Activated naive CD4-positive, alpha-beta T cell (primary cell): ENCODE results near the gene SEMA6B.
"Not testable (repeated sequence)": the region's sequence is repeated elsewhere in the genome, so short reads cannot be mapped to it uniquely, and the experiment has no call there.

ENCODE experiments used
- DNase-seq, 4 experiments: peaks; one replicate each; lab custom pipeline; 2025; lab: John Stamatoyannopoulos, UW

Gene SEMA6B

GRCh38 chr19:4547303-4548237 is 11.9 kb downstream of the SEMA6B start:
- DNase-seq = no peak

- DNase-seq = no peak
Observed at GRCh38 chr19:4543842-4544647, 15.4 kb downstream of the SEMA6B start.

DNA sequence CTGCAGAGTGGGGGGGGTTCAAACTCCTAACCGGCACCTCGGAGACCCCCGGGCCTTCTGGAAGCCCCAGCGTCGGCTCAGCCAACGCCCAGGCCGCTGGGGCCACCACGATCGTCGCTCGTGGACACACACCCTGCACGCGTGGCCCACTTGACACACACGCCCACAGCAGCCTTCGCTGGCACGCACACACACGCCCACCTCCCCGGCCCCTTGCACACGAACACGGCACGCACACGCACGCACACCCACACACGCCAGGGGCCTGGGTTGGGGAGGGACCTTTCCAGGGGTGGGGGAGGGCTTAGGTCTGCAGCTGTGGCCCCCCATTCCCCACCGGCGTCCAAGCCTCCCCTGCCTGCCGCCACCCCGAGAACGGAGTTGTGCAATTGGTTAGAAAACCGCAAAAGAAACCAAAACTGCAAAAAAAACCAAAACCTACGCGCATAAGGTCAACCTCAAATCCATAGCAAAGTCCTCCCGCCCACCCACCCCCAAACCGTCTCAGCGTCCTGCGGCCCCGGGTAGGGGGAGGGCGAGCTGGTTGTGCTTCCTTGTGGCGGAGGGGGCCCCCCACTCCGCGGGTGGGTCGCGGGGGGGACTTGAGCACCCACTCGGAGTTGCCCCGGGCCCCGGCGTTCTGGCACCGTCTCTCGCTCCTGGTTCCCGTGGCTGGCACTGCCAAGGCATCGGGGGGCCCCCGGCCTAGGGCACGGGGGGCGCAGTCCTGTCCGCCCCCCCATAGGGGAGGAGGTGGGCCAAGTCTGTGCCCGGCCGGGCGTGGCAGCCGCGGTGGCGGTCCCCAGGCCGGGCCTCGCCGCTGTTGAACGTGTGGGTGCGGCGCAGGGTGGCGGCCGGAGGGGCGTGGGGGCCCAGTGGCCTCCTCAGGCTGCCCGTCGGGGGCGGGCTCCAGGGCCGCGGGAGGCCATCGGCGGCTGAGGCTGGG is 16.3 kb downstream of the SEMA6B start:
- DNase-seq = no peak

DNA sequence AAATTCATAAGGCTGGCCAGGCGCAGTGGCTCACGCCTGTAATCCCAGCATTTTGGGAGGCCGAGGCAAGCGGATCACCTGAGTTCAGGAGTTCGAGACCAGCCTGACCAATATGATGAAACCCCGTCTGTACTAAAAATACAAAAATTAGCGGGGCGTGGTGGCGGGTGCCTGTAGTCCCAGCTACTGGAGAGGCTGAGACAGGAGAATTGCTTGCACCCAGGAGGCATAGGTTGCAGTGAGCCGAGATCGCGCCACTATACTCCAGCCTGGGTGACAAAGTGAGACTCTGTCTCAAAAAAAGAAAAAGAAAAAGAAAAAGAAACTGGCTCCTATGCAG is 17.7 kb downstream of the SEMA6B start:
- DNase-seq = not testable (repeated sequence)

DNA sequence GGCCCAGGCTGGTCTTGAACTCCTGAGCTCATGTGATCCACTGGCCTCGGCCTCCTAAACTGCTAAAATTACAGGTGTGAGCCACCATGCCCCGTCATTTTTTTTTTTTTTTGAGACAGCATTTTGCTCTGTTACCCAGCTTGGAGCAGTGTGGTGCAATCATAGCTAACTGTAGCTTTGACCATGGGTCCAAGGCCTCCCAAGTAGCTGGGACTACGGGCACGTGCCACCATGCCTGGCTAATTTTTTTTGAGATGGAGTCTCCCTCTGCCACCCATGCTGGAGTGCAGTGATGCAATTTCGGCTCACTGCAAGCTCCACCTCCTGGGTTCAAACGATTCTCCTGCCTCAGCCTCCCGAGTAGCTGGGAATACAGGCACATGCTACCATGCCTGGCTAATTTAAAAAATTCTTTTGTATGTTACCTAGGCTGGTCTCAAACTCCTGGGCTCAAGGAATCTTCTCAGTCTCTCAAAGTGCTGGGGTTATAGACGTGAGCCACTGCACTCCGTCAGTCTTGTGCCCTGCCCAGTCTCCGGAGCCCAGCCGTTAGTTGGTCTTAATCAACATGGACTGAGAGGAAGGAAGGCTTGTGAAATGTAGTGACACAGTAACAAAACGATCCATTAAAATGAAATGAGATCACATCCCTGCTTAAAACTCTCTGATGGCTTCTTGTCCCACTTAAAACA is 18.2 kb downstream of the SEMA6B start:
- DNase-seq = no peak

- no peak for DNase-seq
Observed at GRCh38 chr19:4539693-4540581, 19.5 kb downstream of the SEMA6B start, which contains the start of gene LRG1. Gene LRG1, minus strand, starts transcription at chr19:4540036. Its CDS starts 23 bp downstream, at chr19:4540013.

DNA sequence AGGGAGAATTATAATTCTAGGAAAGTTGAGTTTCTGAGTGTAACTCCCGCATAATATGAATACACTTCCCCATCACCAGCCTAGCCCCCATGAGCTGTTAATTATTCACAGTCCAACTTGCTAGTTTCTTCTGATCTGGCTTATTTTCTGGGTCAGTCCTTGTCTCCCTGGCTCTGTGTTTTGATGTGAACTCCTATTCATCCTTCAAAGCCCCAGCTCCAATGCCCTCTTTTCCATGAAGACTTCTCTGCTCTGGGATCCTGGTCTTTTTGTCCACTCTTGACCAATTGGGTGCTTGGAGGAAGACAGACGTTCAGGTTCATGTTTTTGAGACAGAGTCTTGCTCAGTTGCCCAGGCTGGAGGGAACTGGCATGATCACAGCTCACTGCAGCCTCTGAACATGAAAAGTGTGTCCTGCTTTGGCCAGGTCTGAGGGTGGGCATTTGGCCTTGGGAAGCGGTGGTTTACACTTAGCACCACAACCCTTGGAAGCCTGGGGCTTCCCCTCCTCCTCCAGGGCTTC is 20.3 kb downstream of the SEMA6B start:
- no peak for DNase-seq

DNA sequence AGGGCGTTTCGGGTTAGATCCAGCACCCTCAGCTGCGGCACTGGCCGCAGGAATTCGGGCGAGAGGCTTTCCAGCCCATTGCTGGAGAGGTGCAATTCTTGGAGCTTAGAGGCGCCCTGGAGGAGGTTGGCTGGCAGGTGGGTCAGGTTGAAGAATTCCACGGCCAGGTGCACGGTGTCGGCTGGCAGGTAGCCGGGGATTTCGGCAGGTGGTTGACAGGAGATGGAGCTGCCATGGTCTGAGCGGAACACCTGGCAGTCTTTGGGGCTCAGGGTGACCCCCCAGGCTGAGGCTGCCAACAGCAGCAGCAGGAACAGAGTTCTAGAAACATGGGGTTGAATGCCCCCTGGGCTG is 20.9 kb downstream of the SEMA6B start:
- DNase-seq = no peak

DNA sequence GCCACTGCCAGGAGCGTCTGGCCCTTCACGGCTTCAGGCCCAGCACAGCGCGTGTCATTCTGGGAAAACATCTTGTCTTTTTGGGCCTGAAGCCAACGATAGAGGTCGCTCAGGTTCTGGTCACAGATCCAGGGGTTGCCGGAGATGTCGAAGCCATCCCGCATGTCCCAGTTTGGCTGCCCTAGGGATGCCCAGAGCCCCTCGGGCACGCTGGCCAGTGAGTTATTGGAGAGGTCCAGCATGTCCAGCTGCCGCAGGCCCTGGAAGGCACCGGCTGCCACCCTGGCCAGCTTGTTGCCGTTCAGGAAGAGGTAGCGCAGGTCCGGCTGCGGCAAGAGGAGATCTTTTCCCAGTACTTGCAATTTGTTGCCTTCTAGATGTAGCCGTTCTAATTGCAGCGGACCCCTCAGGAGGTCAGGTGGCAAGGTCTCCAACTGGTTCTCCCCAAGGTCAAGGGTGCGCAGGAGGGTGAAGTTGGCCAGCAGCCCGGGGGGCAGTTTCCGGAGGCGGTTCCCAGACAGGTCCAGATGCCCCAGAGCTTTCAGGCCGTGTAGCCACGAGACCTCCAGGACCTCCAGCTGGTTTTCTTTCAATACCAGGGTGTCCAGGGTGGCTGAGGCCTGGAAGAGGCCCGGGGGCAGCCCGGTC is 21.4 kb downstream of the SEMA6B start:
- DNase-seq = no peak

DNA sequence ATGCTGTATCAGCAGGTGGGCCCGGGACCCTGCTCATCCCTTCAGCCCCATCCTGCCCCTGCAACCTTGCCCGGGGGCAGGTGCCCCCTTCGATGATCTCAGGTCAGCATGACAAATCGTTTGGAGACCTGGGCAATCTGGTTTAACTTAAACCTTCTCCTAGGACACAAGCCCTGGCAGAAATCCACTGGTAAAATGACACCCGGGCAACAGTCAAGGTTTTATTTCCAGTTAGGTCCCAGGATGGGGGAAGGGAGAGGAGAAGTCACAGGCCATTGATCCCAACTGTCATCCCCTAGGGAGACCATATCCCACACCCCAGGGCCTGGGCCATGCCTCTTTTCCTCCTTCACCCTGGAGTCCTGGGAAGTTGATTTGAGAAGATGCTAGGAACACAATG is 22.7 kb downstream of the SEMA6B start:
- no peak for DNase-seq

DNA sequence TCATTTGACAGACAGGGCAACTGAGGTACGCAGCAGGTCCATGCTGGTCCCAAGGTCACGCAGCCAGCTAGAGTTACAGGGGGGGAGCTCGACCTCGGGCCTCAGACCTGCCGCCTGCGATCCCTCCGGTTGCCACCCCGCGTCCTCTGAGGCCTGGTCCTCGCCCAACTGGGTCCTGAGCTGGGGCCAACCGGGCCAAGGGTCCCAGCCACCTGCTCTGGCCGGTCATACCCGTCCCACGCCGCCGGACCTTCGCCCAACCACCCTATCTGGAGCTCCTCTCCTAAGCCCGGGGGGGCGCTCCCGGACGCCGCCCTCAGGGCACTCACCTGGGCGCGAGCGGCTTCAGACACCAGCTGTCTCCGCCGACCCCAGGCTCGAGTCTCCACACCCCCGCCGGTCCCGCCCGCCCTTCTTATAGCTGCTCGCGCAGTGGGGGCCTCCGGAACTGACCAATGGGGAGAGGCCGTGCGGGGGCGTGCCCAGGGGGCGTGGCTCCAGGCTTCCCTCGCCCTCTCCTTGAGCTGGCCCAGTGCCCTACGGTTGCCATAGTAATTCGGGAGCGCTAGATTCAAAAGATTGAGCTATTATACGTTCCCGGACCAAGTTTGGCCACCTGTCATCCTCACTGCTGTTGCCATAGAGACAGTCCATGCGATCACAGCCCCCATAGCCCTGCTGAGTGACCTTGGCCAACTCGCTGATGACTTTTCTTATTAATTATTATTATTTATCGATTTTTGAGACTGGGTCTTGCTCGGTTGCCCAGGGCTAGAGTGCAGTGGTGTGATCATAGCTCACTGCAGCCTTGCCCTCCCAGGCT is 24.4 kb downstream of the SEMA6B start, which contains the start of gene PLIN5:
Gene PLIN5, minus strand, starts transcription at position 389 of the 823 bp plus-strand sequence. CDS start 1,150 bp downstream, outside the sequence.
- peak in 2 of 4 experiments; percentile 13 to 40 for DNase-seq

DNA sequence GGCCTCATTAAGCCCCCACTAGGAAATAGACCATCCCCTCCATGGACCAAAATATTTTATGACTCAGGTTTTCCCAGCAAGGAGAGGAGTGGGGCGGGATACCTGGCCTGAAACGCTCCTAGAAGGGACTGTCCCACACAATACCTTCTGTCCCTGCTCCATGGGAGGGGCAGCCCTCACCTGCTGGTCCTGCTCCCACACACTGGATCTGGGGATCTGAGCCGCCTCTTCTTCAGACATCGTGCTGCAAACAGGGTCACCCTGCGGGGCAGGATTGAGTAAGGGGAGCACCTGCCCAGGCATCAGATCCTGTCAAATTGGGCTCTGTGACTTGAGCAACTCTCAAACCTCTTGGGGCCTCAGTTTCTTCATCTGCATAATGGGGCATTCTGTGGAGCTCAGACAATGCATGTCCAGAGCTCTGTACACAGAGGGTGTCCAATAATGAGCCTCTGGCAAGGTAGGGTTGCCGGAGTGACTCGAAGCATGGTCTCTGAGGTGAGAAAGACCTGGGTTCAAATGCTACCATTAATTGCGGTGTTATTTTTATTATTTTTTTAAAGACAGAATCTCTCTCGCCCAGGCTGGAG is 25.6 kb downstream of the SEMA6B start:
- DNase-seq = no peak

- DNase-seq = no peak
Observed at GRCh38 chr19:4533334-4533733, 26.1 kb downstream of the SEMA6B start.

GRCh38 chr19:4531562-4532165 is 27.8 kb downstream of the SEMA6B start:
- no peak for DNase-seq

GRCh38 chr19:4529924-4530522 is 29.5 kb downstream of the SEMA6B start:
- DNase-seq = no peak

- no peak for DNase-seq
Observed at GRCh38 chr19:4528843-4529242, 30.6 kb downstream of the SEMA6B start.

DNA sequence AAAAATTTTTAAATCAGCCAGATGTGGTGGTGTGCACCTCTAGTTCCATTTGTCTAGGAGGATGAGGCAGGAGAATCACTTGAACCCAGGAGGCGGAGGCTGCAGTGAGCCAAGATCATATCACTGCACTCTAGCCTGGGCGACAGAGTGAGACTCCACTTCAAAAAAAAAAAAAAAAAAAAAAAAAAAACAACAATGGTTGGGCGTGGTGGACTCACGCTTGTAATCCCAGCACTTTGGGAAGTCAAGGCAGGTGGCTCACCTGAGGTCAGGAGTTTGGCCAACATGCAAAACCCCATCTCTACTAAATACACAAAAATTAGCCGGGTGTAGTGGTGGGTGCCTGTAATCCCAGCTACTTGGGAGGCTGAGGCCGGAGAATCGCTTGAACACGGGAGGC is 32.1 kb downstream of the SEMA6B start:
- DNase-seq = not testable (repeated sequence)
